LNCaP clone FGC (cell line): ENCODE measurements around the gene THOC6.

Experiments
- DNase-seq: peaks from one replicate; pipeline ENCODE4 v3.0.0-alpha.2; 2011; ENCODE audit warnings: low read depth
- H3K4me3 ChIP-seq: 2 replicates; pipeline ENCODE4 v1.5.1; 2011; ENCODE audit warnings: mild to moderate bottlenecking, low read depth, low read length, control low read depth
- CTCF ChIP-seq: IDR thresholded peaks from 2 replicates; pipeline ENCODE4 v1.5.1; 2012; ENCODE audit warnings: mild to moderate bottlenecking; ENCODE audit not compliant: control insufficient read depth, insufficient read depth; ENCODE audit errors: extremely low read depth

THOC6 gene

DNA sequence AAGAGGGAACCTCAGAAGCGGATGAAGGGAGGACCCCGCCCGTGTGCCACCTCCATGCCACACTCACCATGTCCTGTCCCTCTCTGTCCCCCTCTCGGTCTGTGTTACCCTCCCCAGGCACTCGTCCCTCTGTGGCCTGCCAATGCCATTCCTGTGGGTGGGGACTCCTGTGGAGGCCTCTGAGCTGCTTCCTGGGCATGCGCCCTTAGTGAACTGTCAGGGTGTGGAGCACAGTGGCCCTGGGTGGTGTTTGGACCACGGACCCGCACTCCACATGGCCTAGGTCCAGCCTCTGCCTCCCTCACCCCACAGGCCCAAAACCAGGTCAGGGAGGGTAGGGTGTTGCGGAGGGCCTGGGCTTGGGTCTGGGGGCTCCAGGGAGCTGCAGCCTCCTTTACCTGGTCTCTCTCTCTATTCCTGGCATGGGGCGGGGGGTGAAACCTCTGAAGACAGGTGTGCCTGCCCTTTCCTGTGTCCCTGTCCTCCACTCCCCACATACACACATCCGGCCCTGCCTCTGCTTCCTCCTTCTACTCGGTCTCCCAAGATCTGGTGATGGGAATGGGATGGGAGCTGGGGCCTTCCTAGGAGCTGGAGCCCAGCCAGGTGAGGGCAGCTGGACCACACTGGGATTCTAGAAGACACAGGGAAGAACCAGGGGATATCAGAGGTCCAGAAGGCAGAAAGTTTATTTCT, 32.1 kb upstream of the THOC6 start:
- no peak for TF ChIP-seq CTCF
- H3K4me3 ChIP-seq, result no peak overlapping the region
- no peak for DNase-seq

DNA sequence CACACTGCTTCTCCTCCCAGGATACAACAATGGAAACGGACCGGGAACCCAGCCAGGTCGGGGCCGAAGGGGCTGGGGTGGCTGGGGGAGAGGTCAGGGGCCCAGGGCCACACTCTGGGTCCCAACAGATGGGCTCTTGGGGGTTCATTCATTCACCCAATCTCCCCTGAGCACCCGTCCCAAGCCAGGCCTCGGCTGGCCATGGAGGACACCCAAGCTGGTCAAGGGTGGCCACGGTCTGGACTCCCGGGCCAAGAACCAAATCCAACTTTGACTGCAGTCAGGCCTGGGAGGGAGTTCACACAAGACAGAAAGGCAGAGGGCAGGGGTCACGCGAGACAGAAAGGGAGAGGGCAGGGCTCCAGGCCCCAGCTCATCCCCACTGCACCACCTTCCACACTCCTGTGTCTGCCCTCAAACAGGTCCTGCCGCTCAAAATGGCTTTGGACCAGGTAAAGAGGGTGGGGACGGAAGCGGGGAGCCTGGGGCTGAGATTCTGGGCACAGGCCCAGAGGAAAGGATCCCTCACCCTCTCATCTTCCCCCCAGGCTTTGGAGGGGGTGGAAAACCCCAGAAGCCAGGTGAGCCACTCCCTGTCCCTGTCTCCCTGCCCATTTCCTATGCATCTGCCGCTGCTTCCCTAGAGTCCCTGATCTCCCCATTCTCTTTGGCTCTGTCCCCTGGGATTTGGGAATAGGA, 31.3 kb upstream of the THOC6 start:
- H3K4me3 ChIP-seq, result no peak overlapping the region
- DNase-seq, result no peak
- TF ChIP-seq CTCF, result no peak

DNA sequence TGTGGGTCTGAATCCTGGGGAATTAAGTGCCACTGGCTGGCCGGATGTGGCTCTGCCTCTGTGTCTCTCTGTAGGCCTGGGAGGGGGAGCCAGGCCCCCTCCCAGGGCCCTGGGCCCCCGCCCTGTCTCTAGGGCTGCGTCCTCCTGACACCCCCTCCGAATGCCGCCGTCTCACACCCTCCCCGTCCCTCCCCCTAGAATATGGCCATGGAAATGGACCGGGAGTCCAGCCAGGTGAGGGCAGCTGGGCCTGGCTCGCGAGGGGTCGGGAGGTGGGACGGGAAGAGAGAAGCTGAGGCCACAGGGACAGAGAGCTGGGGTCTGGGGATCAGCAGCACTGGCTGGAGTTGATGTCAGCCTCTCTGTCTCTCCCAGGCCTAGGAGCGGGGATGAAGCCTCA, 27.5 kb upstream of the THOC6 start:
- no peak for TF ChIP-seq CTCF
- no peak for DNase-seq
- no peak overlapping the region for H3K4me3 ChIP-seq

GRCh38 chr16:2999929-3000328, 23.9 kb upstream of the THOC6 start:
- no peak for DNase-seq
- no peak overlapping the region for H3K4me3 ChIP-seq
- TF ChIP-seq CTCF, result no peak

GRCh38 chr16:3000540-3000939, 23.3 kb upstream of the THOC6 start:
- DNase-seq, result no peak
- H3K4me3 ChIP-seq, result no peak overlapping the region
- no peak for TF ChIP-seq CTCF

- H3K4me3 ChIP-seq, result no peak overlapping the region
- no peak for DNase-seq
- TF ChIP-seq CTCF, result no peak
Measured at GRCh38 chr16:3001316-3001715, 22.5 kb upstream of the THOC6 start.

DNA sequence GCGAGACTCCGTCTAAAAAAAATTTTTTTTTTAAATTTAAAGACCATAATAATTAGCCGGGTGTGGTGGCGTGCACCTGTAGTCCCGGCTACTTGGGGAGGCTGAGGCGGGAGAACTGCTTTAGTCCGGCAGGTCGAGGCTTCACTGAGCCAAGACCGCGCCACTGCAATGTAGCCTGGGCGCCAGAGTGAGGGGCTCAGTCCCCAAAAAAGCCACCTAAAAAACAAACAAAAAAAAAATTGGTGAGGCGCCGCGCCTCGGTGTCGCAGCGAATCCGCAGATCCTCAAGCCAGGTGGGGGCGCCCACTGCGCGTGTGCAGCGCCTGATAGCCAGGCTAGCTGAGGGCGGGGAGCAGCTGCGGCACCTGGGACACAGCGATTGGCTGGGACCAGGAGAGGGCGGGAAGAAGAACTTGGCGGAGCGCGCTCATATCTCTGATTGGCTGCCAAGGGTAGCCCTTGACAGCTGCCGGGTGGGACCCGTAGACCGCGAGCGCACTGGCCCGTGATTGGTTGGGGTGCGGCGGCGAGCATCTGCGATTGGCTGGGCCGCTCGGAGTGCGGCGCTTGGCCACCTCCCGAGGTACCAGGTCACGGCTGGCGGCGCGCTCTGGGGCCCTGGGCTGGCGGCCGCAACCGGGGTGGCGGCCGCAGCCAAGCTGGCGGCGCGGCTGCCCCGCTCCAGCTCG, 20.1 kb upstream of the THOC6 start:
- peak; percentile 74 for TF ChIP-seq CTCF
- H3K4me3 ChIP-seq, result peak overlapping the region; percentile 23
- peak; percentile 98 for DNase-seq
